ENCODE measurements around the gene SMIM17.

DNA sequence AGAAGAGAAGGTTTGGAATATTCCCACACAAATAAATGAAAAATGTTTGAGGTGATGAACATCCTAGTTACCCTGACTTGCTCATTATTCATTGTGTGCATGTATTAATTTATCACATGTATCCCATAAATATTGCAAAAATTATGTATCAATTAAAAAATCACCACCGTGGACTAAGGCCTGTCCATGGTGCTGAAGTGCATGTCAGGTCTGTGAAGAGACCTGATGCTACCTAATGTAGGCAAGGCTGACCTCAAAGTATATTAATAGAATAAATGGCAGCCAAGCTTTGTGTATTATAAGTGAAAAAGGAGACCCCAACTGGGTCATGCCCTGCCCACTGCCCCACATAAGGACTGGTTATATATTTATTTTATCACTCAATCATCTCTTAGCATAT, 63.0 kb downstream of the SMIM17 start:
- TF ChIP-seq EZH2 (IDR thresholded peaks at IDR 0.05; ENCODE audit: insufficient read depth, poor library complexity, severe bottlenecking): no peak
- no peak for TF ChIP-seq EZH2phosphoT487 (IDR thresholded peaks at IDR 0.05; ENCODE audit: insufficient read depth, low read depth)

Data from GM23248 (cell line).